ENCODE results near the gene TMEM245.
A peak's percentile ranks its signal among the peaks of the same experiment; 100 is the strongest.
"Not testable (repeated sequence)": the region's sequence is repeated elsewhere in the genome, so short reads cannot be mapped to it uniquely, and the experiment has no call there.

Gene TMEM245

DNA sequence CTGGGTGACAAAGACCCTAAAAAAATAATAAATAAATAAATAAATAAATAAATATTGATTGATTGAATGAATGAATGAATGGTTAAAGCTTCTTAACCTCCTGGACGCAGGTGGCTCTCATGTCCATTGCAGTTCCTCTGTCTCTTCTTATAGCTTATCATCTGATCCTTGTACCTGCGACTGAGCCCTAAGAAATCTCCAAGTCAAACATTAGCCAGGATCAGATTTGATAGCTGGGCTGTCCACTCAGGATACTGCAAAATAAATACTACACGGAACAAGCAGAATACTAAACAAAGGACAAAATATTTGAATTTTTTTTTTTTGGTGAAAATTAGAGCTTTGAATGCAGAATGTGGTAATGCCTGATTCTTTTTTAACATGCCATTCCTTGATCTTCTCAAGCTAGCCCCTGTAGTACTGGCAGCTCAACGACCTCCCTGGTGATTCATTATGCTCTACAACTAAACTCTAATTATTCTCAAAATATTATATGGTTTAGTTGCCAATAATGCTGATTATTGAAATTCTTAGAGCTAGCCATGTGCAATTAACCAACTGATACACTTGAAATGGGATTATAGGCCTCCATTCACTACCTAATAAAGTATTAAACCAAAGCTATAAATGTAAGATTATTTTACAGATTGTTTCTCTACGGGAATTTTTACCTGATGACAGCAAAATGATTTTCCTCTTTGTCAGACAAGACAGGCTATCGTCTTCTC lies 9.9 kb upstream of the TMEM245 start:
- H3K4me3 ChIP-seq (ENCODE audit: low read depth, low read length), result no peak overlapping the region
- no peaks in the 10 kb centered on the region for H3K4me1 ChIP-seq
- H3K27me3 ChIP-seq, result no peaks in the 10 kb centered on the region
- no peaks in the 10 kb centered on the region for H3K36me3 ChIP-seq
- H3K9me3 ChIP-seq, result no peaks in the 10 kb centered on the region
- TF ChIP-seq, protein P1, sequence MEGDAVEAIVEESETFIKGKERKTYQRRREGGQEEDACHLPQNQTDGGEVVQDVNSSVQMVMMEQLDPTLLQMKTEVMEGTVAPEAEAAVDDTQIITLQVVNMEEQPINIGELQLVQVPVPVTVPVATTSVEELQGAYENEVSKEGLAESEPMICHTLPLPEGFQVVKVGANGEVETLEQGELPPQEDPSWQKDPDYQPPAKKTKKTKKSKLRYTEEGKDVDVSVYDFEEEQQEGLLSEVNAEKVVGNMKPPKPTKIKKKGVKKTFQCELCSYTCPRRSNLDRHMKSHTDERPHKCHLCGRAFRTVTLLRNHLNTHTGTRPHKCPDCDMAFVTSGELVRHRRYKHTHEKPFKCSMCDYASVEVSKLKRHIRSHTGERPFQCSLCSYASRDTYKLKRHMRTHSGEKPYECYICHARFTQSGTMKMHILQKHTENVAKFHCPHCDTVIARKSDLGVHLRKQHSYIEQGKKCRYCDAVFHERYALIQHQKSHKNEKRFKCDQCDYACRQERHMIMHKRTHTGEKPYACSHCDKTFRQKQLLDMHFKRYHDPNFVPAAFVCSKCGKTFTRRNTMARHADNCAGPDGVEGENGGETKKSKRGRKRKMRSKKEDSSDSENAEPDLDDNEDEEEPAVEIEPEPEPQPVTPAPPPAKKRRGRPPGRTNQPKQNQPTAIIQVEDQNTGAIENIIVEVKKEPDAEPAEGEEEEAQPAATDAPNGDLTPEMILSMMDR (IDR thresholded peaks at IDR 0.05; ENCODE audit: low read depth, low read length), result no peak
- no peak for DNase-seq

DNA sequence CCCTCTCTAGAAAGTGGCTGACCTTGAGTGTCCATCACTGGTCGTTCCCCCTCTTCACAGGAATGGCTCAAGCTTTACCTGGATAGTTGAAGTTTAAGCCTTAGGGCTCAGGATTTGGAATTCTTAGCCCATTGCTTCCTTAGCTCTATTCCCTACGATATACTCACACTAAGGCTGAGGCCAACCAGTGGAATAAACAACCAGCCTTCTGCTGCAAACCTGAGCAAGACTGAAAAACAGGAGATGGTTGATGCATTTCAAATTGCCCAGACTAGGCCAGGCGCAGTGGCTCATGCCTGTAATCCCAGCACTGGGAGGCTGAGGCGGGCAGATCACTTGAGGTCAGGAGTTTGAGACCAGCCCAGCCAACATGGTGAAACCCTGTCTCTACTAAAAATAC lies 6.9 kb upstream of the TMEM245 start:
- not testable (repeated sequence) for H3K4me3 ChIP-seq (ENCODE audit: low read depth, low read length); H3K36me3 ChIP-seq; DNase-seq; H3K4me1 ChIP-seq; H3K27me3 ChIP-seq; H3K9me3 ChIP-seq

DNA sequence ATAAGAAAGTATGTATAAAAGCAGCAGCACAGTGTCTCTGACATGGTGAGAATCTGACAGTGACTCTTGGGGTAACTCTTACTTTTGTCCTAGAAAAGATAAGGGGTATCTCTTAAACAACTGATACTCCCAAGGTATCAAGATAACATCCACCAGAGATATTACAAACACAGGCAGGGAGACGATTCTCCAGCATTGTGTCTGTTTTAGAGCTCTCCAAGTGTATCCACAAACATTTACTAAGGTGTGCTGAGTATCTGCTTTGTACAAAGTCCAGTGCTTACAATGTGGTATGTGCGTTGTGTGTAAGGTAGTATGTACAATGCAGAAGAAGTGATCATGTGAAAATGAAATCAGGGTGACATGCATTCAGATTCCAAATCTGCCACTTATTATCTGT lies 4.4 kb upstream of the TMEM245 start:
- Histone ChIP-seq H3K4me1 (peaks cover 3% of the 10 kb centered on the region; the same call in 1 of the 2 replicates), H3K36me3 (no peaks in the 10 kb centered on the region), H3K9me3 (no peaks in the 10 kb centered on the region), H3K27me3 (no peaks in the 10 kb centered on the region), H3K4me3 (ENCODE audit: low read depth, low read length) (no peak overlapping the region)
- TF ChIP-seq, protein P1 (IDR thresholded peaks at IDR 0.05; ENCODE audit: low read depth, low read length), result no peak
- no peak for DNase-seq

DNA sequence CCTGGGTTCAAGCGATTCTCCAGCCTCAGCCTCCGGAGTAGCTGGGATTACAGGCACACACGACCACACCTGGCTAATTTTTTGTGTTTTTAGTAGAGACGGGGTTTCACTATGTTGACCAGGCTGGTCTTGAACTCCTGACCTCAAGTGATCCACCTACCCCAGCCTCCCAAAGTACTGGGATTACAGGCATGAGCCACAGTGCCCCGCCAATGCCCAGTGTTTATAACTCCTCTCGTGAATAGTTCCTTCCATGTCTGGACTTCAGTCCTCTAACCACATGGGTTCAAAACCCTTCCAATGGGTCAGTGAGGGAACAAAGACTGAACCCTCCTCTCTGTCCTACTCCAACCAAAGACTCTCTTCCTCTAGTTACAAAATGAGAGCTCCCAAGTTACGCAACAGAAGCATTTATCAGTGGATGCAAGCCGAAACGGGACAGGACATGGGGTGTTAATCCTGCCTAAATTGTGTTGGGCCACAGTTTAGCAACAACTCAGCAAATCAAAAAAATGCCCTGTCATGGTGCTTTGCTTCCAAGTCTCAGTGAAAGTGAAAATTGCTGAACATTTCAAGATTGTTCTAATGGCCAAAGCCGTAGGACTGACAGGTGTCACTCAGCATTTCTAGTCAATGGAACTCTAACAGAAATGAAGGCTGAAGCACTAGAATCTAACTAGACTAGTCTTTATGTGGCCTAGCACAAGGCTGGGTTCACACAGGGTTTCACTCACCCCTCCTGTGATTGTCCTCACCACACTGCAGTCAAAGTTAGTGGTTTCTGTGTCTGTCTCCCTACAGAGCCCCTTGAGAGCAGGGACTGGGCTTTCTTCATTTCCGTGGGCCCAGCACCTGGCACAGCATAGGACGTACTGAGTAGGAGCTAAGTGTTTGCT lies 3.2 kb upstream of the TMEM245 start:
- TF ChIP-seq, protein P1 (IDR thresholded peaks at IDR 0.05; ENCODE audit: low read depth, low read length), result no peak
- no peak overlapping the region for H3K4me3 ChIP-seq (ENCODE audit: low read depth, low read length)

DNA sequence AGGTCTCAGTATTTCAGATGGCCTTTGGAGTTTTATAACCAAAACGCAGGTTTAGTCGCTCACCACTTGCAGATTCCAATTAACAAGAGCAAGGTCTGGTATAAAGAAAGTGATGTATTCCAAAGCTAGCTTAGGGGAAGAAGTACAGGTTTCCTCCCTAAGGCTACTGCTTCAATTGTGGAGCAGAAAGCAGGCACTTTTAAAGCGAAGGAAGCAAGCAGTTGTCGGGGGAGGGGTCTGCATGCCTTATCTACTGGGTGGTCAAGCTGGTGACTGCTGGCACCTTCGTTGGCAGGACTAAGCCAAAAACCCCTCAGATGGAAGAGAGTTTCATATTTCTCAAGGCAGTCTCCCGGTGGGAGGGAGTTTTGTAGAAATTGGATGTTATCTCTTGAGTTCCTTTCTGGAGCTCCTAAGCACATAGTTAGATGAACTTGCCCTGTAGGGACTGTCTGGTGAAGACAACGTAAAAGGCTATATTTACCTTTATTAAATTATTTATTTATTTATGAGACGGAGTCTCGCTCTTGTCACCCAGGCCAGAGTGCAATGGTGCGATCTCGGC lies 1.6 kb upstream of the TMEM245 start:
- Histone ChIP-seq H3K9me3 (no peaks in the 10 kb centered on the region), H3K36me3 (no peaks in the 10 kb centered on the region), H3K4me1 (peaks cover 3% of the 10 kb centered on the region; the same call in 1 of the 2 replicates), H3K27me3 (no peaks in the 10 kb centered on the region), H3K4me3 (ENCODE audit: low read depth, low read length) (no peak overlapping the region)
- DNase-seq, result no peak
- TF ChIP-seq, protein P1 (IDR thresholded peaks at IDR 0.05; ENCODE audit: low read depth, low read length), result no peak

More for the DNA sequence above, 3.2 kb upstream of the TMEM245 start:
- Histone ChIP-seq H3K4me1 (peaks cover 3% of the 10 kb centered on the region; the same call in 1 of the 2 replicates), H3K36me3 (no peaks in the 10 kb centered on the region), H3K9me3 (no peaks in the 10 kb centered on the region), H3K27me3 (no peaks in the 10 kb centered on the region)
- no peak for DNase-seq

DNA sequence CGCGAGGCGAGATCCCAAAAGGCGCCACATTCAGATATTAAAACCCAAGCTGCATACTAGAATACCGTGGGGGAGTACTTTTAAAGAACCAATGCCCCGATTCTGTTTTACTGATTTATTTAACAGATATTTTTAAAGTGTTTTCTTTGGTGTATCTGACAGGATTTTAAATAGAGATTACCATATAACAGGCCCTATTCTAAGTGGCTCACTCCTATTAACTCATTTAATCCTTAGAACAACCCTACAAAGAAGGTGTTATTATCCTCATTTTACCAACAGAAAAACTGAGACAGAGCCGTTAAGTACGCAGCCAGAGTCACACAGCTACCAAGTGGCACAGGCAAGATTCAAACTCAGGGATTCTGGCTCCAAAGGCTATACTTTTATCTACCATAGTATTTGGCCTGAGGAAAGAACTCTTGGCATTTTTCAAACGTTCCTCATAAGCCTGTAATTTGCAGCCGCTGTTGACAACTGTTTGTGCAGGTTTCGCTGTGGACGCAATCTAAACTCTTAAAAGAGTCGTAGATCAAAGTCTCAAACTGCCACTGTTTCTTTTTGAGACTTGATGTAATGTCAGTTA lies 550 bp upstream of the TMEM245 start:
- H3K9me3 ChIP-seq, result no peaks in the 10 kb centered on the region
- H3K36me3 ChIP-seq, result no peaks in the 10 kb centered on the region
- H3K4me1 ChIP-seq, result peaks cover 3% of the 10 kb centered on the region; the same call in 1 of the 2 replicates
- H3K4me3 ChIP-seq (ENCODE audit: low read depth, low read length), result peak overlapping the region; percentile 37
- TF ChIP-seq, protein P1 (IDR thresholded peaks at IDR 0.05; ENCODE audit: low read depth, low read length), result no peak
- H3K27me3 ChIP-seq, result no peaks in the 10 kb centered on the region
- DNase-seq, result no peak

Measured in BE2C (cell line).